Uterus (tissue), 2 donors: ENCODE results near the gene MTUS2.

Experiments used
- CTCF ChIP-seq, 4 experiments: fragments of 200-600 bp in 2 of 4; fragments of 450-650 bp in 2 of 4; sonication (generic) in 2 of 4; IDR thresholded peaks; one replicate each; pipeline ENCODE4 v1.5.1; 2016 to 2019; ENCODE audit warnings: antibody characterized with exemption in 4 of 4, mild to moderate bottlenecking in 2 of 4, moderate library complexity in 1 of 4
- POLR2A ChIP-seq, 2 donors: fragments of 450-650 bp; IDR thresholded peaks; one replicate each; pipeline ENCODE4 v1.6.1; 2016; ENCODE audit warnings: antibody characterized with exemption in 2 of 2, mild to moderate bottlenecking in 1 of 2, moderate library complexity in 1 of 2

- TF ChIP-seq CTCF (IDR thresholded peaks at IDR 0.05) = no peak
- TF ChIP-seq POLR2A (IDR thresholded peaks at IDR 0.05) = no peak
Measured at GRCh38 chr13:29427937-29428309, 607.8 kb downstream of the MTUS2 start.
